ENCODE data around the gene TTC39A. TPM values are rescaled to one million over a fixed set of nuclear protein-coding genes. Genes with fewer than 3 reads are reported as not detected.

TTC39A gene
- total RNA-seq, 3 donors from 2014 or later, result 32.3 to 95.1 (median 87.0) TPM

DNA sequence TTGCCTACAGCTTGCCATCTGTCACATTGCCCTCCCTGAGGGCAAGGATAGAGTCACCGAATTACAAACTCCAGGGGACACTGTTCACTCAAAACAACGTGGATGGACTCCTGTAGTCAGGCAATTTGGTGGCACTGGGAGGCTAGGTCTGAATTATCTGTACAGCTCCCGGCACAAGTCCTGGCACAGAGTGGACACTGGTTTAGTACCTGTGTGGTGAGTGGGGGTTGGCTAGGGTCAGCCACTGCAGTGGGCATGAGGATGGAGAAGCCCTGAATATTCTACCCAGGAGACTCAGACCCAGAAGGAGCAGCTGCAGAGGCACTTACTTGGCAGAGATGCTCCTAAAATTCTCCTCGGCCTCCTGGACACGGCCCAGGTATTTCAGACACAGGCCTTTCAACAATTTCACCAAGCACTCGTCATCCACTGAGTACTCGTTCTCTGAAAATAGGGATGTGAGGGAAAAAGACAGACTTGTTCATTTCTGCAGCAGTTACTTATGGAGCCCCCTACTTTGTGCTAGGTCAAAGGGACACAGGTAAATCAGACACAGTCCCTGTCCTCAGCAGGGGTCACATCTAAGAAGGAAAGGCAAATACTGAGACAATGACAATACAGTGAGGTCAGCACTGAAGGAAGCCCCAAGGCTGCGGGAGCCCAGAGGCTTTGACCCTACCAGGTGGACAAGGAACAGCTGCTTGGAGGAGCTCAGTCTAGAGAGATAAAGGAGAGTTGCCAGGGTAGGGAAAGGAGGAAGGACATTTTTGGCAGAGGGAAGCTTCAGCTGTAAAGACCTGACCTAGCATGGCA, 40.5 kb downstream of the TTC39A start:
- Histone ChIP-seq H3K9me3 (no peaks in the 10 kb centered on the region), H3K4me1 (ENCODE audit: low read depth) (no peaks in the 10 kb centered on the region), H3K36me3 (ENCODE audit: low read depth) (no peaks in the 10 kb centered on the region), H3K4me3 (no peak overlapping the region)
- ATAC-seq (no peak), DNase-seq (no peak)
- intact Hi-C loops (cut with DNase I, micrococcal nuclease), result no loop called here
- TF ChIP-seq, protein P1, sequence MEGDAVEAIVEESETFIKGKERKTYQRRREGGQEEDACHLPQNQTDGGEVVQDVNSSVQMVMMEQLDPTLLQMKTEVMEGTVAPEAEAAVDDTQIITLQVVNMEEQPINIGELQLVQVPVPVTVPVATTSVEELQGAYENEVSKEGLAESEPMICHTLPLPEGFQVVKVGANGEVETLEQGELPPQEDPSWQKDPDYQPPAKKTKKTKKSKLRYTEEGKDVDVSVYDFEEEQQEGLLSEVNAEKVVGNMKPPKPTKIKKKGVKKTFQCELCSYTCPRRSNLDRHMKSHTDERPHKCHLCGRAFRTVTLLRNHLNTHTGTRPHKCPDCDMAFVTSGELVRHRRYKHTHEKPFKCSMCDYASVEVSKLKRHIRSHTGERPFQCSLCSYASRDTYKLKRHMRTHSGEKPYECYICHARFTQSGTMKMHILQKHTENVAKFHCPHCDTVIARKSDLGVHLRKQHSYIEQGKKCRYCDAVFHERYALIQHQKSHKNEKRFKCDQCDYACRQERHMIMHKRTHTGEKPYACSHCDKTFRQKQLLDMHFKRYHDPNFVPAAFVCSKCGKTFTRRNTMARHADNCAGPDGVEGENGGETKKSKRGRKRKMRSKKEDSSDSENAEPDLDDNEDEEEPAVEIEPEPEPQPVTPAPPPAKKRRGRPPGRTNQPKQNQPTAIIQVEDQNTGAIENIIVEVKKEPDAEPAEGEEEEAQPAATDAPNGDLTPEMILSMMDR (IDR thresholded peaks at IDR 0.05), result no peak

DNA sequence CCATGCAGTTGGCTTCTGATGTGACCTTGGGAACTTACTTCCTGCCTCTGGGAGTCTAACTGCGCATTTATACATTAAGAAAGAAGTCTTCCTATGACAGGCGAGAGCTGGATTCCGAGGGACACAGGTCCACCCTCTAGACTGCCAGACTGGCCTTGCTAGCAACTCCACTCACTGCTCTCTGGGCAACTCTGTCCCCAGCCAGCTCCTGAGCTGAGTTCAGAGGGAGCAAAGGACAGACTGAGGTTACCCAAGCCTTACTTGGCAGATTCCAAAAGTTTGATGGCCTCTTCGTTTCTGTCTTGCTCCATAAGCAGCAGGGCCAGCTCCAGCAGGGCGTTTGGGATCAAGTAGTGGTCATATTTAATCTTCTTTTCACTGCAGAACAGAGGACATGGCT, 41.8 kb downstream of the TTC39A start:
- no peaks in the 10 kb centered on the region for H3K36me3 ChIP-seq (ENCODE audit: low read depth)
- no peak overlapping the region for H3K4me3 ChIP-seq
- no peaks in the 10 kb centered on the region for H3K9me3 ChIP-seq
- DNase-seq (no peak), ATAC-seq (no peak)
- no peaks in the 10 kb centered on the region for H3K4me1 ChIP-seq (ENCODE audit: low read depth)
- TF ChIP-seq, protein P1 (IDR thresholded peaks at IDR 0.05), result no peak
- intact Hi-C loops (cut with DNase I, micrococcal nuclease), result no loop called here

DNA sequence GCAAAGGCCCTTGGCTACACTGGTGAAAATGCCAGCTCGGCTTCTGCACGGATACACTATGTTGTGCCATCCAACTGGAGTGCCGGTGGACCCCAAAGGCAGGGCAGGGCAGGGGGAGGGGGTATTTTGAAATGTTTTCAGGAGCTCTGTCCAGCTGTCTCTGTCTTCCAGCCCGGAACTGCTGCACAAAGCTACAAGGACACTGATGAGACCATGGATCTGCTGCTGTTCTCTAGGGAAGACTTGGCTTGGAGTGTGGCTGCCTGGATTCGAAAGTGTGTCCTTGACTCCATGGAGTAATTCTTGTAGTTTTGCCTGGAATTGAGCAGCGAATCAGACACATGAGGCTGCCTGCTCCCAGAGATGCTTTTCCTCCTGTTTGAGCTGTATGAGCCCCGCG, 42.4 kb downstream of the TTC39A start:
- Histone ChIP-seq H3K9me3 (no peaks in the 10 kb centered on the region), H3K4me3 (no peak overlapping the region), H3K4me1 (ENCODE audit: low read depth) (no peaks in the 10 kb centered on the region), H3K36me3 (ENCODE audit: low read depth) (no peaks in the 10 kb centered on the region)
- DNase-seq (no peak), ATAC-seq (no peak)
- intact Hi-C loops (cut with DNase I, micrococcal nuclease), result no loop called here
- TF ChIP-seq, protein P1 (IDR thresholded peaks at IDR 0.05), result no peak

DNA sequence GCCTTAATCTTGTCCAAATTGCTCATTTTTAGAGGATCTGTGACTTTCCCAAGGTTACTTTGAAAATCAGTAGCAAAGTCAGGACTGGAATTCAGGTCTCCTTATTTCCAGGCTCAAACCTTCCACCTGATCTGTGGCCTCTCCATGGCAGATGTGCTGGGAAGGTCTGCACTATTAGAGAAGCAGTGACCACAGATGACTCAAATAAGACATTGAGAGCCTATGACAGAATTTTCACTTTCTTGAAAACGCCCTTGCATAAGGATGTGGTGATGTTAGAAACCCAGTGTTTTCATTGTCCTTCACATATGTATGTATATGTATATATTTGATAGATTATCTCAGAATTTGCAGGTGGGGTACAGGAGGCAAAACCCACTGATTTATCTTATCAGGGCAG, 45.3 kb downstream of the TTC39A start:
- no peak overlapping the region for H3K4me3 ChIP-seq
- no peaks in the 10 kb centered on the region for H3K36me3 ChIP-seq (ENCODE audit: low read depth)
- no peaks in the 10 kb centered on the region for H3K9me3 ChIP-seq
- intact Hi-C loops (cut with DNase I, micrococcal nuclease), result no loop called here
- TF ChIP-seq, protein P1 (IDR thresholded peaks at IDR 0.05), result no peak
- ATAC-seq, result no peak
- DNase-seq, result no peak
- no peaks in the 10 kb centered on the region for H3K4me1 ChIP-seq (ENCODE audit: low read depth)

DNA sequence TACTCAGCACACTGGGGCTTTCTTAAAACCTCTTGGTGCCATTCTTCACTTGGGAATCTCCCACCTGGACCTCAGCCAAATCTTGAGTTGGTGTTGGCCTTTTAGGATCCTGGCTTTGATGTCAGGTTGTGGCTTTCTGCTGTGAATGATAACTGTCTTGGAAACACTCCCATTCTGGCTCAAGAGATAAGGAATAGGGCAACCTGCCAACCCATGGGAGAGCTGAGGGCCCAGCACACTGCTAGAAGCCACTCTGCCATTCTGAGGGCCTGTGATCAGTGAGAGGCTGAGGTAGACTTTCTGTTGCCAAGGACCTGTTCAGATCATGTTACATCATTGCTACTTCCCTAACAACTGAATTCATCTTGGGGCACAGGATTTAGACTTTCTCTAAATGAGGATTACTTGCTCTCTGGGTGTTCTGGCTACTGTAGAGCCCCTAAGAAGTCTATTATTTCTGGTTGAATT, 45.8 kb downstream of the TTC39A start:
- Histone ChIP-seq H3K9me3 (no peaks in the 10 kb centered on the region), H3K4me1 (ENCODE audit: low read depth) (no peaks in the 10 kb centered on the region), H3K4me3 (no peak overlapping the region), H3K36me3 (ENCODE audit: low read depth) (no peaks in the 10 kb centered on the region)
- peak; percentile 87 for ATAC-seq
- intact Hi-C loops (cut with DNase I, micrococcal nuclease), result no loop called here
- TF ChIP-seq, protein P1 (IDR thresholded peaks at IDR 0.05), result no peak
- DNase-seq, result peak in 1 of 3 donors; percentile 73
